KOPT-K1 (cell line): Measurements from ENCODE around the gene LHX3.

Experiments
- H3K27ac ChIP-seq: fragments of 200-600 bp; sonication (generic); 2 replicates; pipeline ENCODE4 v1.5.1; 2016; ENCODE audit warnings: antibody characterized with exemption, mild to moderate bottlenecking, low read depth, low read length; ENCODE audit not compliant: poor library complexity, severe bottlenecking
- H3K36me3 ChIP-seq: fragments of 200-600 bp; sonication (generic); 2 replicates; pipeline ENCODE4 v1.5.1; 2017; ENCODE audit warnings: antibody characterized with exemption, mild to moderate bottlenecking, low read length, moderate library complexity; ENCODE audit not compliant: insufficient read depth
- H3K9me3 ChIP-seq: fragments of 200-600 bp; sonication (generic); 2 replicates; pipeline ENCODE4 v1.5.1; 2017; ENCODE audit warnings: antibody characterized with exemption, low read length, mild to moderate bottlenecking; ENCODE audit not compliant: insufficient read depth, poor library complexity, severe bottlenecking

The LHX3 gene

DNA sequence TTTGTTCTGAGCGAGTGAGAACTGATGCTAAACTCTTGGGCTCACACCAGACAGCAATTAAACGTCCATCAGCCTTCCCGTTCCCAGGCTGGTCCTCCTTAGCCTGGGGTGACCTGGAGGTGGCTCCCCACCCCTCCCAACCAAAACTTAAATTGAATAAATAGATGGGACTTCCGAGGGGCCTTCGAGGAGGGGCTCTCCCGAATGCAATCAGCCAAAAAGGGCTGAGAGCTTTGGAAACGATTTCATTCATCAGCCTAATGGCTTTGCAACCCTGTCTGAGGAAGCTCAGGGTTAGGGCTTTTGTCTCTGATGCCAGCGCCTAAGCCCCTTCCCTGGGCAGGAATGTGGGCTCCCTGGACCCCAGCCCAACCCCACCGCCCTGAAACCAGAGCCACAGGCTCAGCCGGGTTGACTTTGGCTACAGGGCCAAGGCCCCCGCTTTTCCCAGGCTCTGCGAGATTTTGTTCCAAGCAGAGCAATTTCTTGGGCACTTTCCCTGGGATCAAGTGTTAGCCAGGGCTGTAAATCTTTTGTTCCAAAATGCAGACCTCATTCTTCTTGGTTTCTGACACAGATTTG, 29.2 kb downstream of the LHX3 start:
- Histone ChIP-seq H3K36me3 (no peaks in the 10 kb centered on the region), H3K9me3 (no peaks in the 10 kb centered on the region), H3K27ac (no peak overlapping the region)

DNA sequence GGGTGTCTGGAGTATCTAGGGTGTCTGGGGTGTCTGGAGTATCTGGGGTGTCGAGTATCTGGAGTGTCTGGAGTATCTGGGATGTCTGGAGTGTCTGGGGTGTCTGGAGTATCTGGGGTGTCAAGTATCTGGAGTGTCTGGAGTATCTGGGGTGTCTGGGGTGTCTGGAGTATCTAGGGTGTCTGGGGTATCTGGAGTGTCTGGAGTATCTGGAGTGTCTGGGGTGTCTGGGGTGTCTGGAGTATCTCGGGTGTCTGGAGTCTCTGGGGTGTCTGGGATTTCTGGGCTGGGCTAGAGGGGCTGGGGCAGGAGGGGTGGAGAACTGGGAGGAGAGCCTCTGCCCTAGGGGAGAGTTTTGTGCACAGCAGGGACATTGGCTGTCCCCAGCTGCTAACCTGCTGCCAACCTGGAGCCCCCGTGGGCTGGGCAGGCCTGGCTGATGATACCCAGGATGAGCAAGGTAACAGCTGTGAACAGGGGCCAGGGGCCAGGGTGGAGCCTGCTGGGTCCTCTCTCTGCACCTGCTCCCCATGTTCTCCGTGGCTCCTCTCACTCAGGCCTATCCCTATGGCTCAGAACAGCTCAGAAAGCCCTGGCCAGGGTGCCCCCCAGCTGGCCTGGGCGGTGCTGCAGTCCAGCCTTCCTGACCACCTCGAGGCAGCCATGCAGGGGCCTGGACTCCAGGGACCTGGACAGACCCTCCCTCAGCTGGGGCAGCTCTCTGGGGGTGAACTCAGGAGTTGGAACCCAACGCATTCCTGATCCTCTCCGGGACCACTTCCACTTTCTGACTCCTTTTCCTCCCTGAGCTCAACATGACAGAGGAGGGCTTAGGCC, 29.9 kb downstream of the LHX3 start:
- Histone ChIP-seq H3K36me3 (no peaks in the 10 kb centered on the region), H3K9me3 (no peaks in the 10 kb centered on the region), H3K27ac (no peak overlapping the region)

DNA sequence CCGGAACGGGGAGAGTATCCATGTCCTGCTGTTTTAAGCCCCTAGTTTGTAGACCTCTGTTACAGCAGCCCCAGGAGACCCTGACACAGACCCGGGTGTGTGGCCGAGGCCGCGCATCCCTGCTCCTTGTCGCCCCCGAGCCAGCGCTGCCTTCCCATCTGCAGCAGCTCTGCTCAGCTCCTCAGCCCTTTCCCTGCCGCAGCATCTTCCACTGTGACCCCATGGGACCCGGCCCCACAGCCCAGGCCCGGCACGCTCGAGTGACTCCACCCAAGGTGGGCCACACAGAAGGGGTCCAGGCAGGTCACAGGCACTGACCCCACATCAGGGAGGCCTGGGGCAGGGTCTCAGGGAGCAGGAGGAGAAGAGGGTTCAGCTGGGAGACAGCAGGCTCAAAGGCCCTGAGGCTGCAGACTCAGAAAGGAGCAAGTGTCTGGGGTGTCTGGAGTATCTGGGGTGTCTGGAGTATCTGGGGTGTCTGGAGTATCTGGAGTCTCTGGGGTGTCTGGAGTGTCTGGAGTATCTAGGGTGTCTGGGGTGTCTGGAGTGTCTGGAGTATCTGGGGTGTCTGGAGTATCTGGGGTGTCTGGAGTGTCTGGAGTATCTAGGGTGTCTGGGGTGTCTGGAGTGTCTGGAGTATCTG, 31.2 kb downstream of the LHX3 start:
- Histone ChIP-seq H3K36me3 (no peaks in the 10 kb centered on the region), H3K9me3 (no peaks in the 10 kb centered on the region), H3K27ac (no peak overlapping the region)

DNA sequence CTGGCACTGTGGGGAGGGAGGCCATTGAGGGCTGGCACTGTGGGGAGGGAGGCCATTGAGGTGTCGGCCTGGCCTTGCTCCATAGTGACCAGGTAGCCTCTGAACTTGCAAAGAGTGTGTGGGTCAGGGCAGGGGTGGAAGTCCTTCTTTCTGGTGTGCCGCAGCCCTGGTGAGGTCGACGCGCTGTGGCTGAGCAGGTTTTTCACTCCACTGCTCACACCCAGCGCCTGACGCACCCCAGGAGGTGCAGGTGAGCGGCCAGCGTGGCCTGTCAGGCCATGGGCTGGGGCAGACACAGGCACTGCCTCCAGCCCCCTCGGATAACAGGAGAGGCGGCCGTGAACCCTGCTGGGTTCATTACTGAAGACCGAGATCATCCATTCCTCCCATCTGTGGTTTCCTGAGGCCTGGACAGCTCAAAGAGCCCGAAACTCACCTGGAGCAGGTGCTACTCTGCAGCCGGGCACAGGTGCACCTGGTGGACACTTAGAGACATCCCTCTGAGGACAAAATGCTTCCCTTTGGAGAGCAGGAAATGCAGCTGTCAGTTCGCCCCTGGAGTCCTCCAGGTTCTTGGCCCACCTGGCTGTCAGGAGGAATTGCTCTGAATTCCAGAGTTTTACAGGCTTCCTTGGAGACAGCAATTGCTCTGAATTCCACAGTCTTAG, 32.4 kb downstream of the LHX3 start:
- no peaks in the 10 kb centered on the region for H3K36me3 ChIP-seq
- no peak overlapping the region for H3K27ac ChIP-seq
- no peaks in the 10 kb centered on the region for H3K9me3 ChIP-seq

DNA sequence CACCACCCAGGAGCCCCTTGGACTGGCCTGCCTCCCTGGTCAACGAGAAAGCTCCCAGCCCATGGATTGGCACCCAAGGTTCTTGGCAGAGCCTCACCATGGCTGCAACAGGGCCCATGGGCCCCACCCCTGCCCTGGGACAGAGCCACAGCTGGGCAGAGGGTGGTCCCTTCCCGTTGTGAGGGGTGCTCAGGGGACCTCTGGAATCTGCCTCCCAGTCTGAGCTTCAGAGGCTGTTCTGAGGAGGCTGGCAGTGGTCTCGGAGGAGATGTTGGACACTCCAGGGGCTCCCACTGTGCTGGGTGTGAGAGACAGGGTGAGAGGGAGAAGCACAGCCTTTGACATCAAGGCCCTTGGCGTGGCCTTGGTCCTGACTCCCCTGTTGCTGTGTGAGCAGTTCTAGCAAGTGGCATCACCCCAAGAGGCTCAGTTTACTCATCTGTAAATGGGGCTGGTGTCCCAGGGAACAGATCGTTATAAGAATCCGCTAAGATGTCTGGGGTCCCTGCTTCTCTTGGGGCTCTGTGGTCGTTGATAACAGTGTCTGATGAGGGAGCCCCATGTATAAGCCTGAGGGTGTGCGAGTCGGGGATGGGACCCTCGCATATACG, 33.0 kb downstream of the LHX3 start:
- H3K27ac ChIP-seq = no peak overlapping the region
- no peaks in the 10 kb centered on the region for H3K9me3 ChIP-seq

DNA sequence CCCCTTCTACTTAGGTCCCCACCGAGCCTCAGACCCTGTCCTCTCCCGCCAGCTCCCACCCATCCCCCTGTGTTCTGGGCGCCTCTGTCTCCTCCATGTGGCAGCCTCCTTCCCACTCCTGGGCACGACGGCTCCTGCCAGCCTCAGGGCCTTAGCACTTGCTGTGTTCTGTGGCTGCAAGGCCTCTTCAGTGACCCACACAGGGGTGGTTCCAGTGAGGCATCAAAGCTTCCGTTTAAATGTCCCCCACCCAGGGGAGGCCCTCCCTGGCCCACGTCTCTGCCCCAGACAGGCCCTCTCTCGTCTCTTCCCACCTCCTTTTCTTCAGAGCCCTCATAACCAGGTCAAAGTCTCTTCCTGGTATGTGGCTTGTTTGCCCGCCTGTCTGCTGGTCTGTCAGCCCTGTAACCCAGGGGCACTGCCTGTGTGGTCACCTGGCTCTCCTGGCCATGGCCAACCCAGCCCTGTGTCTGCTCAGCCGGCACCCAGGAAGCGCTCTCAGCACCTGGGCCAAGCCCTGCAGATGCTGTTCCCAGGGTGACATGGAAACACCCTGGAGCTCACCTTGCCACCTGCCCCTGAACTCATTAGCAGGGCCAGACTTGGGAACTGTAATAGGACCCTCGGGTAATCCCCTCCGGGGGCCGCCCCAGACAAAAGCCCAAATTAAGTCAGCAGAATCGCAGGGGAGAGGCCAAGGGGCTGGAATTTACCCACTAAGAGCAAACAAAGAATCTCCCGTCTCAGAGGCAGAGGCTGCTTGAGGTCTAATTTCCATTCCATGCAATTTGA, 33.7 kb downstream of the LHX3 start:
- no peak overlapping the region for H3K27ac ChIP-seq
- H3K36me3 ChIP-seq = no peaks in the 10 kb centered on the region
- no peaks in the 10 kb centered on the region for H3K9me3 ChIP-seq

More for the DNA sequence above, 33.0 kb downstream of the LHX3 start:
- H3K36me3 ChIP-seq = no peaks in the 10 kb centered on the region

DNA sequence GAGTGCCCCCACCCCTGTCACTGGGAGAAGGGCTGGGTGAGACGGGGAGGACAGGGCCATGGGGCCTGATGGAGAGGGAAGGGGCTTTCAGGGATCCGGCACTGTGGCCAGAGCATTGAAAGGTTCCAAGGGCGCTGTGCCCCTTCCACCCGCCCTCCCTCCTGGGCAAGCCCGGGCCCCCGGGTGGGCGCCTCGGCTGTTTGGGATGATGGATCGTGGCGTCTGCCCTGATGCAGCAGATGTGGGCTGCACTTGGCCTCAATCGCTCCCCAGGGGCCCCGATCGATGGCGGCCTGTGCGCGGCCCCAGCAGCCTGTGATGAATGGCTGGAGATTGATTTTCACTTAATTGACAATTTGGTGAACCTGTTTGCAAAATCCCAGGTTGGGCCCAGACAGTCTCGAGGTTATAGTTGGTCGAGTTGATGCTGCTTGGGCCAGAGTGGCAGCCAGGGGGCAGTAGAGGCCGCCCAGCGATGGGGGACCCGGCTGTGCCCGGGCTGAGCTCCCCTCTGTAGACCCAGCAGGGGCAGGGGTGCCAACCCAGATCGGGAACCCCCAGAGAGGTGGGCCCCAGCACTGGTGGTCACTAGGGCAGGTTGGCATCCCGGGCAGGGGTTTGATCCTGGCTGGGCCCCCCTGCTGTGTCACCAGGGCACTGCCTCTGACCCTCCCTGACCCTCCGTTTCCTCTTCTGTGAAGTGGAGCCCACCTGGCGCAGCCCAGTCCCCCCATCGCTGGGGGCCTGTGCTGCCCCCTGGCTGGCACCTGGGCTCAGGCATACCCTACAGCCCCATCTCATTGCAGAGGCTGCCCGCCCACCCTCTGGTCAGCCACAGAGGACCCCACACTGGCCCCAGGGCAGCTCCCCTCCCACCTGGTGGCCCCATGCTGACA, 34.7 kb downstream of the LHX3 start:
- no peaks in the 10 kb centered on the region for H3K9me3 ChIP-seq
- H3K36me3 ChIP-seq = no peaks in the 10 kb centered on the region
- H3K27ac ChIP-seq = no peak overlapping the region

DNA sequence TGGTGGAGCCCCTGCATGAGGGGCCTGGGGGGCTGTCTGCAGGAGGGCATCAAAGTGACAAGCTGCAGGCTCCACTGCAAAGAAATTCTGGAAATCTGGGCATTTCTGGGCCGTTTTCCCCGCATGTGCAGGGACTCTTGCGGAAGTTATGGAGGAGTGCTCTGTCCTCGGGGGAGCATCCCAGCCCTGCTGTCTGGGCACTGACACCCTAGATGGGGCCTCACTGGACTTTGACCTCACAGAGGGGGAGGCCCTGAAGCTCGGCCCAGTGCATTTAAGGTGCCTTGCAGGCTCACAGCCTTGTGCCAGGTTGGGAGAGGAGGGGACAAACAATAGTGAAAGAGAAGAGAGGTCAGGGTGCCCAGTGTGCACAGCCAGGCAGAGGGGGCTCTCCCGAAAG, 35.4 kb downstream of the LHX3 start:
- Histone ChIP-seq H3K27ac (no peak overlapping the region), H3K36me3 (no peaks in the 10 kb centered on the region), H3K9me3 (no peaks in the 10 kb centered on the region)

DNA sequence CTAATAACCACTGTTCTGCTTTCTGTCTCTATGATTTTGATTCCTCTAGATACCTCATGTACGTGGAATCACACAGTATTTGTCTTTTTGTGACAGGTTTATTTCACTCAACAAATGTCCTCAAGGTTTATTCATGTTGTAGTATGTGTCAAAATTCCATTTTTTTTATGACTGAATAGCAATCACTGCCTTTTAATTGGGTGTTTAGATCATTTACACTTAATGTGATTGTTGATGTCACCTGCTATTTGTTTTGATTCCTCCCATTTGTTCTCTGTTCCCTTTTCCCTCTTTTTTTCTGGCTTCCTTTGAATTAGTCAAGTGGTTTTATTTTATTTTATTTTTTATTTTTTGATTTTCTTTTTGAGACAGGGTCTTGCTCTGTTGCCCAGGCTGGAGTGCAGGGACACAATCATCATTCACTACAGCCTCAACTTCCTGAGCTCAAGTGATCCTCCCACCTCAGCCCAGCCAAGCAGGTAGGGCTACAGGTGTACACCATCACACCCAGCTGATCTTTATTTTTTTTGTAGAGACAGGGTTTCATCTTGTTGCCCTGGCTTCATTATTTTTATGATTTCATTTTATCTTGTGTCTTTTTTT, 41.6 kb downstream of the LHX3 start:
- Histone ChIP-seq H3K27ac (no peak overlapping the region), H3K36me3 (no peaks in the 10 kb centered on the region), H3K9me3 (peaks cover 5% of the 10 kb centered on the region)

DNA sequence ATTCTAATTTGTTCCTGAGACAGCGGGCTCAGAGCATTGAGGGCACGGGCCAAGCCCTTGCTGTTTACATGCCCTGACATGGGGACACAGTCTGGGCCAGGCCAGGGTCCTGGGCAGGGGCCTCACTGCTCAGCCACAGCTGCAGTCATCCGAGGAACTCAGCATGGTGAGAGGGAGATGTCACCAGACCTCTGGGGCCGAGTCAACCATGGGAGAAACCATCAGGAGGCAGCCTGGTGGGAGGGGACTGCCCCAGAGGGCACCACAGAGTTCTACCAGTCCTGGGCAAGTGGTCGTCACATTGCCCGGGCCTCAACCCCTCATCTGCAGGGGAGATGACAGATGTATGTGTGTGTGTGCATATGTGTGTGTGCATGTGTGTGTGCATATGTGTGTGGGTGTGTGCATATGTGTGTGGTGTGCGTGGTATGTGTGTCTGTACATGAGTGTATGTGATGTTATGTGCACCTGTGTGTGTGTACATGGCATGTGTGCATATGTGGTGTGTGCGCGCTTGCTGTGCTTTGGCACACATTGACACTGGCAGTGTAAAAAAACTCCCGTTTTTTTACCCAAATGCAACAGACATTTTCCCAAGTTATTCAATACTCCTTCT, 43.8 kb downstream of the LHX3 start:
- Histone ChIP-seq H3K36me3 (no peaks in the 10 kb centered on the region), H3K27ac (no peak overlapping the region), H3K9me3 (peaks cover 5% of the 10 kb centered on the region)

DNA sequence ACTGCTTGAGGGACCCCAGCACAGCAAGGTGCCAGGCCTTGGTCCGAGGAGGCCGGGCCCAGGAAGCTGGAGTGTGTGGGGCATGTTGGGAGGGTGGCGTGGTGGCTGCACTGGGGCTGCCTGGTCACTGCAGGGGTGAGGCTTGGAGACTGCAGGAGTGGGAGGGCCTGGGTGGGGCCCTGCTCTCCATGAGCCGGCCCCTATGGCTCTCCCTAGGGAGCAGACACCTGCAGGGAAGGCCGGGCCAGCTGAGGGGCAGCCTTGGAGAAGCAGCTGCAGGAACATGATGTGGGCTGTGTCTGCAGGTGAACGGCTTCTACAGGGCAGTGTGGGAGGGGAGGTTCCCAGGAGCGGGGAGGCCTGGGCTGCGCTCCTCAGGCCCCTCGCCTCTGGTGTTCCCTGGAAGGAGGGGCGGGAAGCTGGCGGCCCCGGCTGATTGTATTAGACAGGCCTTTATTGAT, 44.5 kb downstream of the LHX3 start:
- peaks cover 5% of the 10 kb centered on the region for H3K9me3 ChIP-seq
- H3K27ac ChIP-seq = no peak overlapping the region
- no peaks in the 10 kb centered on the region for H3K36me3 ChIP-seq

DNA sequence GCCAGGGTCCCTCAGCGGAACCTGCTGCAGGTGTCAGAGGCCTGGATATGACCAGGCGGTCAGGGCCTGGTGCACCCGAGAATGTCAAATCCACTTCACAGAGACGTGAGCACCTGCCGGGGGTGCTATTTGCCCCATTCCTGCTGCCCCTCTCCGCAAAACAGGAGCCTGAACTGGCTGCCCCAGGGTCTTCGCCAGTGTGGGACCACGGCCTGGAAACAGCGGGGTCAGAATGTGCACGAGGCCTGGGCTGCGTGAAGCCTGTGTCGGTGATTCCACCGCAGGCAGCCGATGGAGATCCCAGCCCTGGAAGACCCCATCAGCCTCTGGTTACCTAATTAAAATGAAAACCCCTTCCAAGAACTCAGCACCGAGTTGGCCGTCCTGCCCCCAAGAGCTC, 45.1 kb downstream of the LHX3 start:
- Histone ChIP-seq H3K27ac (no peak overlapping the region), H3K36me3 (no peaks in the 10 kb centered on the region), H3K9me3 (peaks cover 5% of the 10 kb centered on the region)
